GM12864 (cell line): ENCODE results near the gene KCNN1.

Experiments
- DNase-seq: peaks from one replicate; pipeline ENCODE4 v3.0.0-alpha.2; 2011; ENCODE audit warnings: low read depth
- H3K4me3 ChIP-seq: 2 replicates; pipeline ENCODE4 v1.5.1; 2011; ENCODE audit warnings: mild to moderate bottlenecking, low read depth, low read length, control low read depth
- CTCF ChIP-seq: IDR thresholded peaks from 2 replicates; pipeline ENCODE4 v1.5.1; 2011; ENCODE audit warnings: low read depth, mild to moderate bottlenecking, moderate library complexity, low read length, control low read depth, inconsistent platforms; ENCODE audit errors: missing control alignments

KCNN1 gene

DNA sequence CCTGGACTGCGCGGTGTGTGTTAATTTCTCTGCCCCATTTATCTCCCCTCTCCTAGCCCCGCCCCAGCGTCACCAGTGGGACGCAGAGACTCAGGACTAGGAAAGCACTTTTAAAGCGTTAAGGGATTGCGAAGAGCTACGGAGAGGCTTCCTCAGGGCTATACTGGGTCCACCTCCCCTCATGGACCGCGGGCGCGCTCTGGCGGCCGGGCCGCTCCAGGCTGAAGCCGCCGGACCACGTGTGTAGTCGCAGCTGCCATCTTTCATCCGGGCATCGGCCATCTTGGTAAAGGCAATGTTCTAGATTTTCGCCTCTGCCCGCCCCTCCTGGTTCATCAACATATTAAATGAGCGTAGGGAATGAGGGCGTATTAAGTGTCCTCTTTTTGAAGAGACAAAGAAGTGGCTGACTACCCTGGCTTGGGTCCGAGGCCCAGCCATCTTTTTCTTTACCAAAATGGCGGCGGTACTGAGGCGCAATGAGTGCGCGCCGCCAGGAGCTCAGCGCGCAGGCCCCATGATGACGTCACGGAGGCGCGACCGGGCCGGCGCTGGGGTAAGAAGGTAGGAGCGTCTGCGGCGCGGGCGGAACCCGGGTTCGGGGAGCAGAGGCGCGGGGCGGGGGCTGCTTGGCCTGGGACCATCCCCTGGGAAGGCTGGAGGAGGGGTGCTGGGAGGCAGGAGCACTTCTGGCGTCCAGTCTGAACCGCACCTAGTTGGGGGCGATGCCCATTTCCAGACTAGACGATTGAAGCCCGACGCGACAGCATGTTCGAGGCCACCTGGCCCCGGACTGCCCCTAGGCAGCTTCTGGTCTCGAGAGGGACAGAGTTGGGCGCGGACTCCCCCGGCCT is 34.2 kb upstream of the KCNN1 start, which contains the start of gene CCDC124:
Gene CCDC124 (plus strand): TSS at position 531 of the 854 bp plus-strand sequence. CDS start 3,406 bp downstream, outside the sequence.
- peak within 1 kb of the TSS; percentile 87 for H3K4me3 ChIP-seq
- DNase-seq = peak; percentile 83
- peak; percentile 99 for TF ChIP-seq CTCF

DNA sequence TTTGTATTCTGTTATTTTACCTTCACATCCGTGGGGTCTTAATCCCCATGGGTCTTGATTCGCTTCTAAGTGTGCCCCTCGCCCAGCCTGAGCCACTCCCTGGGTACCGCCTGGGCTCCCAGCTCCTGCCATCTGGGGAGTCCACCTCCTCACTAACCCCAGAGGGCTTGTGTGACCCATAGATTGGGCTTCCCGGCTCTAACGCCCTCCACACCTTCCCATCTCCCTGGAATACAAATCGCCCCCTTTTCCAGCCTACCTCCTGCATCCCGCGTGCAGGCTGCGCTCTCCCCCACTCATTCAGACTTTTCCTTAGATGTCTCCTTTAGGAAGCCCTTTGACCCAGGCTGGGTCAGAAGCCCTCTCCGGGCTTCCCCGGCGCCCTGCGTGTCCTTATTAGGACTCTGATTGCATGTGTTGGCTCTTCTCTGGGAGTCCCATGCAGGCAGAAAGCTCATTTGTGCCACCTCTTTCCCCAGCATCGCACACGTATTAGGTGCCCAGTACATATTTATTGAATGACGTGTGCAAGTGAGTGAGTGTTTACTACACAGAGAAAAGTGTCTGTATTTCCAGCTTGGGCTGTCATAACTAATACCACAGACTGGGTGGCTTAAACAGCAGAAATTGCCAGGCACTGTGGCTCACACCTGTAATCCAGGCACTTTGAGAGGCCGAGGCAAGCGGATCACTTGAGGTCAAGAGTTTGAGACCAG is 33.3 kb upstream of the KCNN1 start:
- no peak for DNase-seq
- peak overlapping the region; percentile 87 for H3K4me3 ChIP-seq
- TF ChIP-seq CTCF = no peak

DNA sequence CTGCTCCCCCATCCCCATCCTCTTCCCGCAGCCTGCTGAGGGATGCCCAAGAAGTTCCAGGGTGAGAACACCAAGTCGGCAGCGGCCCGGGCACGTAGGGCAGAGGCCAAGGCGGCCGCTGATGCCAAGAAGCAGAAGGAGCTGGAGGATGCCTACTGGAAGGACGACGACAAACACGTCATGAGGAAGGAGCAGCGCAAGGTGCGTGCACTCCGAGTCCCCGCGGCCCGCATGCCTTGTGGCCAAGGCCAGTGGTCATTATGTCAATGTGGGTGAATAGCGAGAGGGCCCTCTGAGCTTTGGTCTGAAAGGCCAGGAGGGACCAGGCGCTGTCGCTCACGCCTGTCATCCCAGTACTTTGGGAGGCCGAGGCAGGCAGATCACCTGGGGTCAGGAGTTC is 30.5 kb upstream of the KCNN1 start:
- no peak for TF ChIP-seq CTCF
- no peak for DNase-seq
- H3K4me3 ChIP-seq = no peak overlapping the region

- TF ChIP-seq CTCF = no peak
- no peak for DNase-seq
- H3K4me3 ChIP-seq = no peak overlapping the region
Measured at GRCh38 chr19:17937371-17937900, 29.5 kb upstream of the KCNN1 start.

GRCh38 chr19:17938092-17938845 is 28.6 kb upstream of the KCNN1 start:
- DNase-seq = no peak

More at GRCh38 chr19:17938092-17938845, 28.6 kb upstream of the KCNN1 start:
- TF ChIP-seq CTCF = peak; percentile 99
- H3K4me3 ChIP-seq = no peak overlapping the region
